Mesenteric fat pad (tissue), 1 donor: ENCODE data around the gene CLEC1B. TPM values are rescaled to one million over a fixed set of nuclear protein-coding genes. Genes with fewer than 3 reads are reported as not detected.
"Not testable (repeated sequence)": the region's sequence is repeated elsewhere in the genome, so short reads cannot be mapped to it uniquely, and the experiment has no call there.

Experiments used
- DNase-seq: peaks from one replicate; pipeline ENCODE4 v3.0.0-alpha.2; 2020; ENCODE audit warnings: low spot score
- total RNA-seq: library from RNA; stranded (reverse); fragmentation: NEBNext Ultra II Directional; extraction: Animal tissue kit (Norgen Biotek cat#: 25700); gene quantifications from one replicate; pipeline ENCODE4 v1.2.1, GENCODE V29; 2021
- donor health status: DM: yes; HTN: yes; CAD: no.

CLEC1B gene
- total RNA-seq, 1 donor from 2014 or later, result not detected

GRCh38 chr12:9975614-9976013, 23.3 kb downstream of the CLEC1B start:
- DNase-seq, result no peak

- not testable (repeated sequence) for DNase-seq
Observed at GRCh38 chr12:9974731-9975130, 24.2 kb downstream of the CLEC1B start.

- no peak for DNase-seq
Observed at GRCh38 chr12:9973949-9974348, 25.0 kb downstream of the CLEC1B start.

GRCh38 chr12:9971181-9971580, 27.7 kb downstream of the CLEC1B start, which contains the start of gene CLEC12A:
CLEC12A (plus strand) TSS chr12:9971409; CDS start chr12:9971597, 188 bp downstream.
- no peak for DNase-seq

- DNase-seq, result no peak
Observed at GRCh38 chr12:9969673-9970072, 29.2 kb downstream of the CLEC1B start.

- DNase-seq, result no peak
Observed at GRCh38 chr12:9961901-9962300, 37.0 kb downstream of the CLEC1B start.

- no peak for DNase-seq
Observed at GRCh38 chr12:9961106-9961505, 37.8 kb downstream of the CLEC1B start.

- no peak for DNase-seq
Observed at GRCh38 chr12:9960590-9960989, 38.3 kb downstream of the CLEC1B start.

GRCh38 chr12:9957834-9958233, 41.1 kb downstream of the CLEC1B start:
- no peak for DNase-seq

- not testable (repeated sequence) for DNase-seq
Observed at GRCh38 chr12:9952954-9953729, 45.8 kb downstream of the CLEC1B start.

GRCh38 chr12:9951026-9951675, 47.8 kb downstream of the CLEC1B start:
- no peak for DNase-seq

GRCh38 chr12:9948606-9949296, 50.2 kb downstream of the CLEC1B start:
- no peak for DNase-seq

- no peak for DNase-seq
Observed at GRCh38 chr12:9947674-9948073, 51.2 kb downstream of the CLEC1B start.

- no peak for DNase-seq
Observed at GRCh38 chr12:9944391-9944790, 54.5 kb downstream of the CLEC1B start.

- DNase-seq, result no peak
Observed at GRCh38 chr12:9943240-9943639, 55.7 kb downstream of the CLEC1B start.

Other genes with a start within 250 kb of the CLEC1B start
- gene CD69, start 238.2 kb downstream of the CLEC1B start, total RNA-seq, result 11.9 TPM
- 0.51 TPM for gene KLRF1, start 171.6 kb downstream of the CLEC1B start, total RNA-seq
- 17.1 TPM for gene CLEC2B, start 129.8 kb downstream of the CLEC1B start, total RNA-seq
- not detected for gene KLRF2, start 117.6 kb downstream of the CLEC1B start, total RNA-seq
- gene CLEC2A, start 66.8 kb downstream of the CLEC1B start, total RNA-seq, result not detected
- 7.5 TPM for gene CLEC12A, start 27.7 kb downstream of the CLEC1B start, total RNA-seq
- gene CLEC12B, start 11.5 kb upstream of the CLEC1B start, total RNA-seq, result 0.71 TPM
- not detected for gene CLEC9A, start 31.6 kb upstream of the CLEC1B start, total RNA-seq
- 7.7 TPM for gene CLEC1A, start 99.9 kb upstream of the CLEC1B start, total RNA-seq
- 27.7 TPM for gene CLEC7A, start 131.1 kb upstream of the CLEC1B start, total RNA-seq
- 6.2 TPM for gene OLR1, start 173.0 kb upstream of the CLEC1B start, total RNA-seq
- gene TMEM52B, start 179.9 kb upstream of the CLEC1B start, total RNA-seq, result not detected
- 215 TPM for gene GABARAPL1, start 213.8 kb upstream of the CLEC1B start, total RNA-seq